Measurements from ENCODE around the gene NDUFS5.
A peak's percentile ranks its signal among the peaks of the same experiment; 100 is the strongest.
"Not testable (repeated sequence)": the region's sequence is repeated elsewhere in the genome, so short reads cannot be mapped to it uniquely, and the experiment has no call there.

NDUFS5 gene

DNA sequence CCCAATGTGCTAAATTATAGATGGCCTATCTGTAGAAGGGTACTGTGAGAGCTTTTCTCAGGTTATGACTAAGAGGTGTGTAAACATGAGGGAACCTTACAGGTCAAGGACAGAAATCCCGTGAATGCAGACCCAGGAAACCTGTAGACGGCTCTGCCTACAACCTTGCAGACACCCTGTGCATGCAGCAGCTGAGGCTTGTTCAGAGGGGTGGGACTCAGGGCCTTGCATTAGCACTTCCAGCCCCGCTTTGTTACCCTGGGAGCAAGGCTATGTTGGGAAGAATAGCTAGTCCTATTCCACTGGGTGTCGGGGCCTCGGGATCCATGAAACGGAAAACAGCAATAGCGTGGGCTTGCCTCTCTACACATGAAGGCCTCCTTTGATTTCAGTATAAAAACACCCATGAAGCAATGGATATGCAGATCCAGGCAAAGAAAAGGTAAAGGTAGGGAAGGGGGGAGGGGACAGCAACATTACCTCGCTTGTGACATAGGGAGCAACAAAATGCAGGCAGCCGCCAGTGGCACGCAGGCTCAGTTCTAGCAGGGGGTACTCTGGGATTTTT is 9.5 kb upstream of the NDUFS5 start:
- DNase-seq: no peak

DNA sequence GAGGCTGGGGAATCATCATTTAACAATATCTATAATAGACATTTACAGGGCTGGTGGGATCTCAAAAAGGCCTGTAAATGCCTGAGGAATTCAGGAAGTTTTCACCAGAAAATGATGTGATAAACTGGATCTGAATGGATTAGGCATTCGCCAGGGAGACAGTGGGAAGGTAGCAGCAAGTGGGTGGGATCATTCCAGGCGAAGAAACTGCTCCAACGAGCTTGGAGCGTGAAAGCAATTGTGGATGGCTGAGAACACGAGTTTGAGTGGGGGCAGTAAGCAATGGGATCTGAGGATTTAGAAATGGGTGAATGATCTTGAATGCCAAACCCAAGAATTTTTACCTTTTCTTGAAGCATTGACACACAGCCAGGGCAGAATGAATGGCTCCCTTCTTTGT is 8.9 kb upstream of the NDUFS5 start:
- no peak for DNase-seq

DNA sequence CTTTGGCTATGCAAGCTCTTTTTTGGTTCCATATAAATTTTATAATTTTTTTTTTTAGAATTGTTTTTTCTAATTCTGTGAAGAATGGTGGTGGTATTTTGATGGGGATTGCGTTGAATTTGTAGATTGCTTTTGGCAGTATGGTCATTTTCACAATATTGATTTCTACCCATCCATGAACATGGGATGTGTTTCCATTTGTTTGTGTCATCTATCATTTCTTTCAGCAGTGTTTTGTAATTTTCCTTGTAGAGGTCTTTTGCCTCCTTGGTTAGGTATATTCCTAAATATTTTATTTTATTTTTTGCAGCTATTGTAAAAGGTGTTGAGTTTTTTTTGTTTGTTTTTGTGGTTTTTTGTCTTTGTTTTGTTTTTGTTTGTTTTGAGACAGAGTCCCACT is 5.7 kb upstream of the NDUFS5 start:
- DNase-seq: not testable (repeated sequence)

DNA sequence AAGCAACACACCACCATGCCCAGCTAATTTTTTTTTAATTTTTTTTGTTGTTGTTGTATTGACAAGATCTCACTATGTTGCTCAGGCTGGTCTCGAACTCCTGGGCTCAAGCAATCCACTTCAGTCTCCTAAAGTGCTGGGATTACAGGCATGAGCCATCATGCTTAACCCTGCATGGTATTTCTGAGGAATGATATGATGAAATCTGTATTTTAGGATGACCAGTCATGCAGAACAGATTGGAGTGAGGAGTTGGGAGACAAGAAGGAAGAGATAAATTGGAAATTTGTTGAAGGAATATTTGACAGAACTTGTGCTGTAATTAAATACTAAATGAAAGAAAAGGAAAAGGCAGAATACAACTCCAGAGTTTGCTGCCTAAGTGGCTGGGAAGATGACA is 4.7 kb upstream of the NDUFS5 start:
- no peak for DNase-seq

DNA sequence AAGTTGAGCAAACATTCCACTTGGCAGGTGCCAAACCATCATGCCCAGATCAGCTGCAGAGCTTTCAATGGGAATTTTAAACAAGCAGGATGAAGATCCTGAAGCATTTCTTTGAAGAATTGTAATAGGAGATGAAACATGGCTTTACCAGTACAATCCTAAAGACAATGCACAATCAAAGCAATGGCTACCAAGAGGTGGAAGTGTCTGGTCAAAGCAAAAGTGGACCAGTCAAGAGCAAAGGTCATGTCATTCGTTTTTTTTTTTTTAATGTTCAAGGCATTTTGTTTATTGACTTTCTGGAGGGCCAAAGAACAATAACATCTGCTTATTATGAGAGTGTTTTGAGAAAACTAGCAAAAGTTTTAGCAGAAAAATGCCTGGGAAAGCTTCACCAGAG is 3.0 kb upstream of the NDUFS5 start:
- no peak for DNase-seq

DNA sequence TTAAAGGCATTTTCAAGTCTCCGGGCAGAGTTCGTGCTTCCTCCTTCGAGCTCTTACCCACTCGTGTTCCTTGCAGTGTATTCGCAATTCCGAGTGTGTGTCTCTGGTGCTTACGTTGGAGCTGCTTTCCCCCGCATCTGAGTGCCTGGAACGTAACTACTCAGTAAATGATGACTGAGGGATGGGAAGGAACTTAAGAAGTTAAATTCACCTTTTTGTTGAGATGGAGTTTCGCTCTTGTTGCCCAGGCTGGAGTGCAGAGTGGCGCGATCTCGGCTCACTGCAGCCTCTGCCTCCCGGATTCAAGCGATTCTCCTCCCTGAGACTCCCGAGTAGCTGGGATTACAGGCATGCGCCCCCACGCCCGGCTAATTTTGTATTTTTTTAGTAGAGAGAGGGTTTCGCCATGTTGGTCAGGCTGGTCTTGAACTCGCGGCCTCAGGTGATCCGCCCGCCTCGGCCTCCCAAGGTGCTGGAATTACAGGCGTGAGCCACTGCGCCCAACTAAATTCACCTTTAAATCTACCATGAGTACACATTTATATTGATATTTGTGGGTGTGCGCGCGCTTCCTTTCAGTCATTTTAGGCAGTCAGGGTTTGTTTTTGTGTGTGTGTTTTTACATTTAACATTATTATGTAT is 837 bp downstream of the NDUFS5 start:
- peak in 1 of 2 experiments; percentile 55 for DNase-seq

DNA sequence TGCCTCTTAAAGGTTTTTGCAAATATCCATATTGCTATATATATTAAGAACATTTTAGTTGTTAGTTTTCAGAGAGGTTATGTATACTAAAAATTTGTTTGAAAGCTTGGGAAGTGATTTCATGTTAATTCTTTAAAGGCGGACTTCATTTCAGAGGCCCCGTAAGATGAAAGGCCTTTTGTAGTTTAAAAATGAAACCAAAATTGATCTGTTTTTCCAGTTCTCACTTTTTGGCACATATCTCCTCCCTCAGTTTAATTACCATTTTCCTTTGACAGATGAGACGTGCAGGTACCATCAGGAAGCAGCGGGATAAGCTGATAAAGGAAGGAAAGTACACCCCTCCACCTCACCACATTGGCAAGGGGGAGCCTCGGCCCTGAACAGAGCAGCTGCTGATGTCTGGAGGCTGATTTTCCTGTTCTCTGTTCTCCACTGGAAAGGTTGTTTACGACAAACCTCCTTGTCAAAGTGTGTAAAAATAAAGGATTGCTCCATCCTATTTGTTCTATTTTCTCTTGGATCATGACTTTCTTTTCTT is 8.0 kb downstream of the NDUFS5 start:
- DNase-seq: no peak

DNA sequence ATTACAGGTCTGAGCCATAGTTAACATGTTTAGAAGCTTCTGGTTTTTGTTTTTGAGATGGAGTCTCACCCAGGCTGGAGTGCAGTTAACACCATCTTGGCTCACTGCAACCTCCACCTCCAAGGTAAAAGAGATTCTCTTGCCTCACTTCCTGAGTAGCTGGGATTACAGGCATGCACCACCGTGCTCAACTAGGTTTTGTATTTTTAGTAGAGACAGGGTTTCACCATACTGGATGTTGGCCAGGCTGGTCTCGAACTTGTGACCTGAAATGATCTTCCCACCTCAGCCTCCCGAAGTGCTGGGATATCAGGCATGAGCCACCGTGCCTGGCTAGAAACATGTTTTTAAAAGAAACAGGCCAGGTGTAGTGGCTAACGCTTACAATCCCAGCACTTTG is 10.5 kb downstream of the NDUFS5 start:
- no peak for DNase-seq

DNA sequence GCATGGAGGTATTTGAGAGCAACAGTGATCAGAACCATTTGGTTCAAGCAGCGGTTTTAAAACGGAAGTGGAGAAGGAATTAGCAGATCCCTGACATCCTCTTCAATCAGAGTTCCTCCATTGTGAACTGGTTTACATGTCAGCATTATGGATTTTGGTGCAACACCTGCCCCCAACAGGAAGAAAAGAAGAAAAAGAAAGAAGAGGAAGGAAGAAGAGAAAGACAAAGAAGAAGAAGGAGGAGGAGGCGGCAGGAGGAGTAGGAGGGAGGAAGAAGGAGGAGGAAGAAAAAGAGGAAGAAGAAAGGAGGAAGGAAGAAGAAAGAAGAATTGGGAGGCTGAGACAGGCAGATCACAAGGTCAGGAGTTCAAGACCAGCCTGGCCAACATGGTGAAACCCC is 17.4 kb downstream of the NDUFS5 start:
- DNase-seq: no peak

DNA sequence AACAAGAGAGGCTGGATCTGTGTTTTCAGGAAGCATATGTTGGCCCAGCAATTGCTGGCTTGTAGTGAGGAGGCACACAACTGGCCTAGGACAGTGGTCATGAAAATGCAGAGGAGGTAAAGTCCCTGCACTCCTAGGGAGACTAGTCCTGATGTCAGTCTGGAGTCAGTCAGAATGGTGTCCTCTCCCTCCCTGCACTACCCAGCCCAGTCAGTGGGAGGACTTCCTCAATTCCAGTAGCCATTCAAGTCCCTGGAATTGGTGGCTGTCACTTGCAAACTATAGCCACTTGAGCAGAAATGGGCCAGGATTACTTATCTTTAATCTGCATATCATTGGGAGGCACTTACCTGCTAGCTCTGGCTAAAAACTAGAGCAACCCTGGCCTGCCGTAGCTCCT is 18.6 kb downstream of the NDUFS5 start:
- no peak for DNase-seq

DNA sequence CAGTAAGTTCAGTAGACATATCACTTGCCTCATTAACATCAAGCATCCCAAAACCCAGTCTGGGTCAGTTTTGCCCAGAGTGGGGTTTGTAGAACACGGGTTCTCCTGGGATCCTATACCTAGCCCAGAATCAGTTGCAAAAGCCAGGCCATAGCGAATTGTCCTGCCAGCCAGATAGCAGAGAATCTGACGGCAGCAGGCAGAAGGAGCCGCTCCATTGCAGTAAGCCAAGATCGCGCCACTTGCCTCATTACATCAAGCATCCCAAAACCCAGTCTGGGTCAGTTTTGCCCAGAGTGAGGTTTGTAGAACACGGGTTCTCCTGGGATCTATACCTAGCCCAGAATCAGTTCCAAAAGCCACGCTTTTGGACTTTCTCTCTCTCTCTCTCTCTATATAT is 19.1 kb downstream of the NDUFS5 start:
- no peak for DNase-seq

DNA sequence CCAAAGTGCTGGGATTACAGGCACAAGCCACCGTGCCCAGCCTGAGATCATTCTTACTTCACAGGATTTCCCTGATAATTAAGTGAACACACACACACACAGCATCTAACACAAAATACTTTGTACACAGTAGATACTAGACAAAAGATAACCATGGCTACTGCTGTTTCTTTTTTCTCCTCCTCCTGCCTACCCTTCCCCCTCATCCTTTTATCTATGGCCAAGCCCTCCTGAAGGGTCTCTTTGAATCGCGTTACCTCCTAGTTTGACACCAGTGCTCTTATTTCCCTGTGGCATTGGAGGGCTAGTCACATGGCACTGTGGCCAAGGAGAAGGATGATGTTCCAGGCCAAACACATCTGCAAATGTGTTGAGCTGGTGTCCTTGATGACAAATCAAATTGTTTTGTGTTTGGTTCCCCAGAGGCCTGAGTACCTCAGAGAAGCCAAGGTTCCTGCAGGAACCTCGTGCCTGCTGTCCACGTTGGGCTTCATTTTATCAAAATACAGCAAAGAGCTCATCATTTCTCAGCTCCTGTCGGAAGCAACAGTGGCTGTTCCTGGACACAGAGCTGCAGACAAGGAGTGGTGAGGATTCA is 20.6 kb downstream of the NDUFS5 start:
- DNase-seq: no peak

DNA sequence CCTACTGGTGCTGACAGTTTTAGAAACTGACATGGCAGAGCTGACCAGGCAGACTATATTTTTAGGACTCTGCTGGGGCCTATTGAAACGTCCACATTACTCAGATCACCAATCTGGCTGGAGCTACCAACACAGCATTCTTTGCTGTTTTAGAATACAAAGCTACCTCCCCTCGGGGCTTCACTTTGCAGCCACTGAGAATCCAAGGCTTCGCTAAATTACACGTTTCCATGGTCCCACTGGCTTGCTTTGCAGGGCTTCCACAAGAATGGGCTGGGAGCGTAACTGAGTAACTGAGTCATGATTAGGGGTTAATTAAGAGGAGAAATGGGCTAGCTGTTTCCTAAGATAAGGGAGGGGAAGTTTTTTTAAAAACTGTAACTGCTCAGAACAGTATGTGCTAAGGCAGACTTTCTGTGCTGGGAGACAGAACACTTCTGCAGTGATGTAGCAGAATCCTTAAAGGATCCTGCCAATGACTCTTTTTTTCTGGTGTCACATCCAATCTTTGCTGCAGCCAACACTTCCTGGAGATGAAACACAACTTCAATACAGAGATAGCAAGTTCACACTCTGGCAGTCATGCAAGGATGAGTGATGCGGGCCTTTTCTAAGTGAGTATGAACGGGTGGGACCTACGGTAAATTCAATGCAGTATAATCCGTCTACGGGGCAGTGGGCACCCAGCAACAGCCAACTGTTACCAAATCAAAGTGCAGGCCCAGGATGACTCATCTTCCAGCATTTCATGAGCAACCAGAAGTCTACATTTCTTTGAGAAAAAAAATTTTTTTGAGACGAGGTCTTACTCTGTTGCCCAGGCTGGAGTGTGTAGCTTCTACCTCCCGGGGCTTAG is 21.5 kb downstream of the NDUFS5 start:
- DNase-seq: no peak

DNA sequence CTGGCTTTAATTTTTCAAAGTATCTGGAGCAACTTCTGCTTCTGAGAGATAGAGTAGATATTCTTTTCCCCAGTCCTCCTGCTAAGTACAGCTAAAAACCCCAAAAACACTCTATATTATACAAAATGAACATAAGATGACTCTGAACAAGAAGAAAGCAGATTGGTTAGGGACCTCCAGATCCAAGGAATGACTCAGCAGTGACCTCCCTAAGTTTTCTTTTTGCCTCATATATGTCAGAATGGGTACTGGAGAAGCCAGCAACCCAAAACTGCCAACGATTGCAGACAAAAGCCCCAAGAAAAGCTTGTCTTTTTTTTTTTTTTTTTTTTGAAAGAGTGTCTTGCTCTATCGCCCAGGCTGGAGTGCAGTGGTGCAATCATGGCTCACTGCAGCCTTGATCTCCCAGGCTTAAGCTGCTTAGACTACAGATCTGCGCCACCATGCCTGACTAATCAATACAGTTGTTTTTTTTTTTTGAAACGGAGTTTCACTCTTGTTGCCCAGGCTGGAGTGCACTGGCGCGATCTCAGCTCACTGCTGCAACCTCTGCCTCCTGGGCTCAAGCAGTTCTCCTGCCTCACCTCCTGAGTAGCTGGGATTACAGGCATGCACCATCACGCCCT is 22.7 kb downstream of the NDUFS5 start:
- no peak for DNase-seq

DNA sequence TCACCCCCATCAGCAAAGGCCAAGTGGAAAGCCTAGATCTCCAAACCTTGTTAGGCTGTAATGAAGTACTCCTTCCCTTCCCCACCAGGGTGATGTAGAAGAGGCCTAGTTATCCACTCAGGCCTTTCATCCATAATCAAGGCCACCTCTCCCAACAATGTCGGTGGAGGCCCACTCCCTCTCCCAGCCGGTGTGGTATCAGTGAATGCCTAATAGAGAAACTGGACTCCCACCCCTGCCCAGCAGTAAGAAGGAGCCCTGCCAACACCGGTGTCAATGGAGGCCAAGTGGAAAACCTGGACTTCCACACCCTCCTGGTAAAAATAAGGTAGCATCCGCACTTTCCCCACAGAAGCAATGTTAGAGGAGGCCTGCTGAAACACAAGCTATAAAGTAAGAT is 23.9 kb downstream of the NDUFS5 start:
- no peak for DNase-seq

DNA sequence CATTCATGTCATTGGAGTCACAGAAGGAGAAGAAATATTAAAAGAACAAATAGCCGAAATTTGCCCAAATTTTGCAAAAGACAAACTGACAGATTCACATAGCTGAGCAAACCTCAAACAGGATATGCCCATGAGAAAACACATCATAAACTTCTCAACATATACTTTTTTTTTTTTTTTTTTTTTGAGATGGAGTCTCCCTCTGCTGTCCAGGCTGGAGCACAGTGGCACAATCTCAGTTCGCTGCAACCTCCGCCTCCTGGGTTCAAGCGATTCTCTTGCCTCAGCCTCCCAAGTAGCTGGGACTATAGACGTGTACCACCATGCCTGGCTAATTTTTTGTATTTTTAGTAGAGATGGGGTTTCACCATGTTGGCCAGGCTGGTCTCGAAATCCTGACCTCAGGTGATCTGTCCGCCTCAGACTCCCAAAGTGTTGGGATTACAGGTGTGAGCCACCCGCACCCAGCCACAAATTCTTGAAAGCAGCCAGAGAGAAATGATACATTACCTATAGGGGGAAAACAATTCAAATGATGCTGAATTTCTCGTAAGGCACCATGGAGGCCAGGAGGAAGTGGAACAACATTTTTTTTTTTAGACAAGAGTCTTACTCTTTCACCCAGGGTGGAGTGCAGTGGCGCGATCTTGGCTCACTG is 25.2 kb downstream of the NDUFS5 start:
- not testable (repeated sequence) for DNase-seq

DNA sequence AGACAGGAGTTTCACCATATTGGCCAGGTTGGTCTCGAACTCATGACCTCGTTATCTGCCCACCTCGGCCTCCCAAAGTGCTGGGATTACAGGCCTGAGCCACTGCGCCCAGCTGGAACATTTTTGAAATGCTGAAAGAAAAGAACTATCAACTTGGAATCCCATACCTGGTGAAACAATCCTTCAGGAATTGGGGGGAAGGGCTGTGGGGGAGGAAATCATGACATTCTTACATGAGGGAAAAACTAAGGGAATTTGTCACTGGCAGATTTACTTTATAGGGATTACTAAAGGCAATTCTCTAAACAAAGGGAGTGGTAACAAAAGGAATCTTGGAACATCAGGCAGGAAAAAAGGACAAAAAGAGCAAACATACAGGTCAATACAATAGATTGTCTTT is 25.8 kb downstream of the NDUFS5 start:
- no peak for DNase-seq

DNA sequence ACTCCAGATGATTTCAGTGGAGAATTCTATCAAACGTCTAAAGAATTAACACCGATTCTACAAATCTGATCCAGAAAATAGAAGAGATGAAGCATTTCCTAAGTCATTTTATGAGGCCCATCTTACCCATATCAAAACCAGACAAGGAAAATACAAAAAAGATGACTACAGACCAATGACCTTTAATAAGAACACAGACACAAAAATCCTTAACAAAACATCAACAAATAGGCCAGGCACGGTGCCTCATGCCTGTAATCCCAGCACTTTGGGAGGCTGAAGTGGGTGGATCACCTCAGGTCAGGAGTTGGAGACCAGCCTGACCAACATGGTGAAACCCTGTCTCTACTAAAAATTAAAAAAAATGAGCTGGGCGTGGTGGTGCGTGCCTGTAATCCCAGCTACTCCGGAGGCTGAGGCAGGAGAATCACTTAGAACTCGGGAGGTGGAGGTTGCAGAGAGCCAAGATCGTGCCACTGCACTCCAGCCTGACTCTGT is 29.1 kb downstream of the NDUFS5 start:
- not testable (repeated sequence) for DNase-seq

DNA sequence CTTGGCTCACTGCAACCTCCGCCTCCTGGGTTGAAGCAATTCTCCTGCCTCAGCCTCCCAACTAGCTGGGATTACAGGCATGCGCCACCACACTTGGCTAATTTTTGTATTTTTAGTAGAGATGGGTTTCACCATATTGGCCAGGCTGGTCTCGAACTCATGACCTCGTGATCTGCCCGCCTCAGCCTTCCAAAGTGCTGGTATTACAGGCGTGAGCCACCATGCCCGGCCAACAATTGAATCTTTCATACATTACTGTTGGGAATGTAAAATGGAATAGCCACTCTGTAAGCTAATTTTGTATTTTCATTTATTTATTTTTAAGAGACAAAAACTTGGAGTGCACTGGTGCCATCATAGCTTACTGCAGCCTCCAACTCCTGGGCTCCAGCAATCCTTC is 35.4 kb downstream of the NDUFS5 start:
- DNase-seq: not testable (repeated sequence)

DNA sequence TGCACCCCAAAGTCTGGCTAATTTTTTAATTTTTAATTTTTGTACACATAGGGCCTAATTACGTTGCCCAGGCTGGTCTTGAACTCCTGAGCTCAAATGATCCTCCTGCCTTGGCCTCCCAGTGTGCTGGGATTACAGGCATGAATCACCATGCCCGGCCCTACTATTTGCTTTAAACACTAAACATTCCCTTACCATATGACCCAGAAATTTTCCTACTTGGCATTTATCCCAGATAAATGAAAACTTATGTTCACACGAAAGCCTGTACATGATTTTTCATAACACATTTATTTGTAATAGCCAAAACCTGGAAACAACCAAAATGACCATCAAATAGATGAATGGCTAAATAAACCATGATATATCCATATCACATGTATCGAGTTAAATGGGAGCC is 35.8 kb downstream of the NDUFS5 start:
- DNase-seq: no peak

DNA sequence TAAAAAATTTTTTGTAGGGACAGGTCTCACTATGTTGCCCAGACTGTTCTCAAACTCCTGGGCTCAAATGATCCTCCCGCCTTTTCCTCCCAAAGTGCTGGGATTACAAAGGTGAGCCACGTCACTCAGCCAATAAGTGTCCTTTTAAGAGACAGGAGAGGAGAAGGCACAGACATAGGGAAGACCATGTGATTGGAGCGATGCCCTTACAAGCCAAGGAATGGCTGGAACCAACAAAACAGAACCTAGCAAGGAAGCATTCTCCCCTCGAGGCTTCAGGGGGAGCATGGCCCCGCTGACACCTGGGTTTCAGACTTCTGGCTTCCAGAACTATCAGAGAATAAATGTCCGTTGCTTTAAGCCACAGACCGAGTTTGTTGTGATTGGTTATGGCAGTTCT is 37.0 kb downstream of the NDUFS5 start:
- DNase-seq: no peak

DNA sequence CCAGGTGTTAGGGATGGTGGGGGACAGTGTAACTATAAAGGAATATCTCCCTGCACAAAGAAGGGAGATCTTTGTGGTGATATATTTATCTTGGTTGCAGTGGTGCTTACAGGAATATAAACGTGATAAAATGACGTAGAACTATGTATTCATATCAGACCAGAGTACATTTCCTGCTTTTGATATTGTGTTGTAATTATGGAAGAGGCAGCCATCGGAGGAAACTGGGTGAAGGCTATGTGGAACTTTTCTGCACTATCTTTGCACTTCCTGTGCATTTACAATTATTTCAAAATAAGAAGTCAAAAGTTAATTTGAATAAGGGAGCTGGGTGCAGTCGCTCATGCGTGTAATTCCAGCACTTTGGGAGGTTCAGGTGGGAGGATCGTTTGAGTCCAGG is 37.6 kb downstream of the NDUFS5 start:
- no peak for DNase-seq
